HEK293 (cell line): ENCODE data around the gene PRDM11.

ENCODE experiments used
- CTCF ChIA-PET: fragments of 350-600 bp; formaldehyde crosslinking; extraction: SDS; loops from one replicate; lab custom pipeline; 2021; ENCODE audit warnings: antibody characterized with exemption; lab: Yijun Ruan, JAX
- POLR2A ChIA-PET: fragments of 300-600 bp; formaldehyde crosslinking; extraction: SDS; loops from one replicate; lab custom pipeline; 2020; ENCODE audit warnings: antibody characterized with exemption, inconsistent platforms; lab: Yijun Ruan, JAX
- H3K27ac ChIP-seq: fragments of 200-500 bp; sonication (Bioruptor generic); 2 replicates; pipeline ENCODE4 v1.5.1; 2014; ENCODE audit warnings: low read depth, low read length, control low read depth, inconsistent platforms; ENCODE audit errors: extremely low read depth
- H3K36me3 ChIP-seq, 2 experiments: fragments of 200-500 bp in 1 of 2; sonication (Bioruptor generic) in 1 of 2; 1 replicate in 1 of 2; 2 replicates in 1 of 2; pipeline ENCODE4 v1.5.1; 2014 to 2017; ENCODE audit warnings: inconsistent platforms in 2 of 2, low read length in 2 of 2; ENCODE audit not compliant: control insufficient read depth in 2 of 2, insufficient read depth in 1 of 2
- H3K4me1 ChIP-seq: fragments of 200-500 bp; sonication (Bioruptor generic); 2 replicates; pipeline ENCODE4 v1.5.1; 2014; ENCODE audit warnings: mild to moderate bottlenecking, low read length, inconsistent platforms; ENCODE audit not compliant: control insufficient read depth, insufficient read depth
- H3K4me3 ChIP-seq: 2 replicates; pipeline ENCODE4 v1.5.1; 2011; ENCODE audit warnings: low read depth, mild to moderate bottlenecking, control low read depth, low read length, moderate library complexity
- H3K9me3 ChIP-seq: fragments of 200-500 bp; sonication (Bioruptor generic); 2 replicates; pipeline ENCODE4 v1.5.1; 2014; ENCODE audit warnings: low read depth, low read length, inconsistent platforms; ENCODE audit not compliant: control insufficient read depth, insufficient read depth
- AEBP2 ChIP-seq: fragments of 450-650 bp; formaldehyde crosslinking; IDR thresholded peaks from 2 replicates; pipeline ENCODE4 v1.5.1; 2016; ENCODE audit warnings: missing biosample characterization, missing genetic modification characterization, borderline replicate concordance
- ATF2 ChIP-seq: fragments of 450-650 bp; formaldehyde crosslinking; IDR thresholded peaks from 2 replicates; pipeline ENCODE4 v1.5.1; 2016; ENCODE audit warnings: missing biosample characterization, missing genetic modification characterization, low read depth
- GLI2 ChIP-seq: fragments of 450-650 bp; formaldehyde crosslinking; IDR thresholded peaks from 2 replicates; pipeline ENCODE4; 2017; ENCODE audit warnings: missing biosample characterization, missing genetic modification characterization, low read depth, borderline replicate concordance
- GLI4 ChIP-seq: fragments of 450-650 bp; formaldehyde crosslinking; IDR thresholded peaks from 2 replicates; pipeline ENCODE4 v1.5.1; 2016; ENCODE audit warnings: missing biosample characterization, missing genetic modification characterization
- GLIS2 ChIP-seq: fragments of 450-650 bp; formaldehyde crosslinking; IDR thresholded peaks from 2 replicates; pipeline ENCODE4 v1.5.1; 2016; ENCODE audit warnings: missing biosample characterization, missing genetic modification characterization
- PBX3 ChIP-seq: sonication (generic); formaldehyde crosslinking; IDR thresholded peaks from 2 replicates; pipeline ENCODE4 v1.8.1; 2022; ENCODE audit warnings: mild to moderate bottlenecking, moderate library complexity, missing genetic modification reagents
- PRDM4 ChIP-seq: fragments of 450-650 bp; formaldehyde crosslinking; IDR thresholded peaks from 2 replicates; pipeline ENCODE4 v1.5.1; 2017; ENCODE audit warnings: missing biosample characterization, missing genetic modification characterization
- REPIN1 ChIP-seq: fragments of 450-650 bp; formaldehyde crosslinking; IDR thresholded peaks from 2 replicates; pipeline ENCODE4 v1.5.1; 2017; ENCODE audit warnings: missing biosample characterization, missing genetic modification characterization, low read depth
- SETDB1 ChIP-seq: IDR thresholded peaks from one replicate; pipeline ENCODE4 v1.6.1; 2017; ENCODE audit warnings: mild to moderate bottlenecking, low read length, moderate library complexity, mixed read lengths; ENCODE audit not compliant: insufficient read length
- ZBTB1 ChIP-seq: fragments of 450-650 bp; formaldehyde crosslinking; IDR thresholded peaks from 2 replicates; pipeline ENCODE4 v1.5.1; 2016; ENCODE audit warnings: missing biosample characterization, missing genetic modification characterization
- ZBTB17 ChIP-seq: fragments of 450-650 bp; formaldehyde crosslinking; IDR thresholded peaks from 2 replicates; pipeline ENCODE4 v1.5.1; 2016; ENCODE audit warnings: missing biosample characterization, missing genetic modification characterization
- ZBTB8A ChIP-seq: fragments of 450-650 bp; formaldehyde crosslinking; IDR thresholded peaks from 2 replicates; pipeline ENCODE4 v1.5.1; 2016; ENCODE audit warnings: missing biosample characterization, missing genetic modification characterization
- ZNF148 ChIP-seq: fragments of 450-650 bp; formaldehyde crosslinking; IDR thresholded peaks from 2 replicates; pipeline ENCODE4 v1.5.0; 2017; ENCODE audit warnings: missing biosample characterization, missing genetic modification characterization, borderline replicate concordance
- ZNF341 ChIP-seq: fragments of 450-650 bp; formaldehyde crosslinking; IDR thresholded peaks from 2 replicates; pipeline ENCODE4; 2016; ENCODE audit warnings: low read depth, missing biosample characterization, missing genetic modification characterization
- ZNF488 ChIP-seq: fragments of 450-650 bp; formaldehyde crosslinking; IDR thresholded peaks from 2 replicates; pipeline ENCODE4 v1.5.1; 2016; ENCODE audit warnings: missing biosample characterization, missing genetic modification characterization
- ZNF513 ChIP-seq: fragments of 450-650 bp; IDR thresholded peaks from 2 replicates; pipeline ENCODE4 v1.5.1; 2018; ENCODE audit warnings: missing biosample characterization, missing genetic modification characterization
- ZNF654 ChIP-seq: fragments of 450-650 bp; formaldehyde crosslinking; IDR thresholded peaks from 2 replicates; pipeline ENCODE4 v1.5.1; 2016; ENCODE audit warnings: low read depth, missing biosample characterization, missing genetic modification characterization
- ZNF660 ChIP-seq: fragments of 450-650 bp; IDR thresholded peaks from 2 replicates; pipeline ENCODE4 v1.5.1; 2018; ENCODE audit warnings: missing biosample characterization, mild to moderate bottlenecking, missing genetic modification characterization
- ZNF777 ChIP-seq: fragments of 450-650 bp; formaldehyde crosslinking; IDR thresholded peaks from 2 replicates; pipeline ENCODE4 v1.5.1; 2017; ENCODE audit warnings: missing biosample characterization, missing genetic modification characterization, borderline replicate concordance
- ZSCAN30 ChIP-seq: fragments of 450-650 bp; IDR thresholded peaks from 2 replicates; pipeline ENCODE4 v1.5.1; 2018; ENCODE audit warnings: missing biosample characterization, mild to moderate bottlenecking, missing genetic modification characterization, moderate library complexity

The PRDM11 gene

GRCh38 chr11:45104790-45105084, 41.7 kb upstream of the PRDM11 start:
- H3K4me3 ChIP-seq, result no peak overlapping the region
- H3K4me1 ChIP-seq, result no peaks in the 10 kb centered on the region
- TF ChIP-seq AEBP2 (tag by site-specific recombination), result no peak
- TF ChIP-seq ZNF777, result no peak
- TF ChIP-seq GLIS2 (tag by site-specific recombination), result no peak
- no peak for TF ChIP-seq GLI2 (tag by site-specific recombination)
- no peak for TF ChIP-seq ZNF513 (tag by site-specific recombination)
- TF ChIP-seq GLI4, result no peak
- TF ChIP-seq ATF2 (tag by site-specific recombination), result no peak
- no peak for TF ChIP-seq ZBTB1 (tag by site-specific recombination)
- no peak for TF ChIP-seq ZNF660 (tag by site-specific recombination)
- TF ChIP-seq REPIN1 (tag by site-specific recombination), result no peak
- no peak for TF ChIP-seq PRDM4
- TF ChIP-seq ZSCAN30, result no peak
- H3K36me3 ChIP-seq, result no peaks in the 10 kb centered on the region
- H3K9me3 ChIP-seq, result no peaks in the 10 kb centered on the region
- ChIA-PET CTCF (interaction anchor here (0.6 to 20.2 kb wide), 37 partner anchors 10 to 887 kb away, joined by 3 to 847 read pairs (median 5); partner anchors contain the start of gene TP53I11), POLR2A (interaction anchor here (1.3 to 2.8 kb wide), 2 partner anchors 168 to 173 kb away, joined by 4 to 10 read pairs; no protein-coding TSS in a partner anchor)
- no peak overlapping the region for H3K27ac ChIP-seq

- CTCF ChIA-PET, result interaction anchor here (0.6 to 20.2 kb wide), 42 partner anchors 10 to 886 kb away, joined by 3 to 847 read pairs (median 4); partner anchors contain the start of gene TP53I11
- H3K9me3 ChIP-seq, result no peaks in the 10 kb centered on the region
- H3K4me3 ChIP-seq, result no peak overlapping the region
- H3K4me1 ChIP-seq, result no peaks in the 10 kb centered on the region
- POLR2A ChIA-PET, result interaction anchor here (0.9 to 1.3 kb wide), 2 partner anchors 169 to 173 kb away, joined by 4 read pairs; no protein-coding TSS in a partner anchor
- H3K36me3 ChIP-seq, result no peaks in the 10 kb centered on the region
- no peak overlapping the region for H3K27ac ChIP-seq
- no peak for TF ChIP-seq ZSCAN30
- no peak for TF ChIP-seq SETDB1
- TF ChIP-seq ZNF654 (tag by site-specific recombination), result peak; percentile 56
- peak; percentile 25; the same call in 1 of the 2 replicates for TF ChIP-seq ZNF341 (tag by site-specific recombination)
- TF ChIP-seq PBX3, result 0 out of 2 replicates have a peak, but pooled peaks have one; percentile 35
- TF ChIP-seq ZNF148 (tag by site-specific recombination), result no peak
- TF ChIP-seq ZBTB17 (tag by site-specific recombination), result 0 out of 2 replicates have a peak, but pooled peaks have one; percentile 27
- no peak for TF ChIP-seq ZBTB8A
- TF ChIP-seq ZNF488, result no peak
These were observed 41.0 kb upstream of the PRDM11 start for GRCh38 chr11:45105233-45105983.
